CD4-positive, alpha-beta T cell (primary cell): Measurements from ENCODE around the gene CDH13. TPM values are rescaled to one million over a fixed set of nuclear protein-coding genes. Genes with fewer than 3 reads are reported as not detected.

Experiments used
- ATAC-seq: fragments of 200-7000 bp; cut with Tn5 transposase; one replicate; pipeline ENCODE4 v1.10.0; 2022; ENCODE audit warnings: mild to moderate bottlenecking; ENCODE audit not compliant: poor library complexity
- CTCF ChIA-PET: fragments of 350-600 bp; sonication (Branson Sonifier 250); formaldehyde crosslinking; loops from one replicate; lab custom pipeline; 2021; ENCODE audit warnings: antibody characterized with exemption, inconsistent platforms; lab: Charles Lee
- POLR2A ChIA-PET: fragments of 350-600 bp; sonication (Branson Sonifier 250); formaldehyde crosslinking; loops from one replicate; lab custom pipeline; 2021; ENCODE audit warnings: antibody characterized with exemption, inconsistent platforms; lab: Charles Lee
- DNase-seq, 14 experiments: peaks; one replicate each; pipeline ENCODE4 v3.0.0-alpha.2; 2013 to 2020; ENCODE audit warnings: mixed read lengths in 2 of 14
- H3K27ac ChIP-seq, 2 donors: one replicate each; pipeline versions ENCODE4 v1.5.1 to v1.7.0; 2013; ENCODE audit warnings: low read length in 2 of 2, low read depth in 1 of 2, mild to moderate bottlenecking in 1 of 2
- H3K27me3 ChIP-seq, 2 experiments: 1 replicate in 1 of 2; 2 replicates in 1 of 2; pipeline versions ENCODE4 v1.6.1 to v1.7.0; 2013; ENCODE audit warnings: low read length in 2 of 2, control low read depth in 1 of 2, mild to moderate bottlenecking in 1 of 2, moderate library complexity in 1 of 2; ENCODE audit not compliant: insufficient read depth in 2 of 2, control insufficient read depth in 1 of 2
- H3K36me3 ChIP-seq: one replicate; pipeline ENCODE4 v1.6.1; 2013; ENCODE audit warnings: low read length, control low read depth; ENCODE audit not compliant: insufficient read depth
- H3K4me1 ChIP-seq: one replicate; pipeline ENCODE4 v1.6.1; 2013; ENCODE audit warnings: low read length, control low read depth; ENCODE audit not compliant: insufficient read depth
- H3K4me3 ChIP-seq: one replicate; pipeline ENCODE4 v1.5.1; 2013; ENCODE audit warnings: mild to moderate bottlenecking, low read length, moderate library complexity
- H3K9me3 ChIP-seq, 2 experiments: 1 replicate in 1 of 2; 2 replicates in 1 of 2; pipeline versions ENCODE4 v1.6.1 to v1.7.0; 2013; ENCODE audit warnings: low read length in 2 of 2, mild to moderate bottlenecking in 2 of 2, control low read depth in 1 of 2, moderate library complexity in 1 of 2; ENCODE audit not compliant: control insufficient read depth in 1 of 2, insufficient read depth in 1 of 2
- H3K27ac Mint-ChIP-seq: one replicate; pipeline ENCODE4 v1.8.0; 2020; ENCODE audit warnings: mixed read lengths
- H3K27me3 Mint-ChIP-seq: one replicate; pipeline ENCODE4 v1.8.0; 2021; ENCODE audit warnings: mixed read lengths
- H3K36me3 Mint-ChIP-seq: one replicate; pipeline ENCODE4 v1.8.0; 2021; ENCODE audit warnings: low read depth, mixed read lengths
- H3K4me1 Mint-ChIP-seq: one replicate; pipeline ENCODE4 v1.8.0; 2021; ENCODE audit warnings: low read depth, mixed read lengths
- H3K4me3 Mint-ChIP-seq: one replicate; pipeline ENCODE4 v1.8.0; 2020; ENCODE audit warnings: mild to moderate bottlenecking, mixed read lengths
- H3K9me3 Mint-ChIP-seq: one replicate; pipeline ENCODE4 v1.8.0; 2020; ENCODE audit warnings: mixed read lengths
- intact Hi-C, 2 experiments: fragments of 100-400 bp; cut with DNase I in 1 of 2; cut with micrococcal nuclease in 1 of 2; formaldehyde crosslinking; loops; one replicate each; pipeline versions ENCODE4 v1.15.1 to v1.9.0; 2023 to 2025; cut with DNase I, micrococcal nuclease
- total RNA-seq, 174 experiments: library from RNA in 2 of 174; stranded (reverse) in 2 of 174; gene quantifications; one replicate each; pipeline ENCODE4 v1.2.3 and lab custom pipeline; 2021 to 2026
- TF ChIP-seq, protein P1 (sequence below): fragments of 200-600 bp; IDR thresholded peaks from one replicate; pipeline ENCODE4 v1.8.0; 2022; ENCODE audit warnings: antibody characterized with exemption, mild to moderate bottlenecking

Gene CDH13
- total RNA-seq, 2 experiments from 2014 or later, result not detected

GRCh38 chr16:83403761-83404160 lies 777.0 kb downstream of the CDH13 start:
- Mint-ChIP-seq H3K36me3 (no peaks in the 10 kb centered on the region), H3K9me3 (peaks cover 12% of the 10 kb centered on the region), H3K27ac (no peak overlapping the region), H3K4me1 (no peaks in the 10 kb centered on the region), H3K27me3 (no peaks in the 10 kb centered on the region), H3K4me3 (no peak overlapping the region)
- no peak for DNase-seq
- Histone ChIP-seq H3K9me3 (peaks cover 0 to 5% of the 10 kb centered on the region in 2 experiments), H3K27me3 (peaks cover 0 to 2% of the 10 kb centered on the region in 2 experiments), H3K4me3 (no peak overlapping the region), H3K27ac (no peak overlapping the region), H3K36me3 (no peaks in the 10 kb centered on the region), H3K4me1 (no peaks in the 10 kb centered on the region)
- no peak for ATAC-seq
- ChIA-PET POLR2A (no interaction called here), CTCF (no interaction called here)
- TF ChIP-seq, protein P1, sequence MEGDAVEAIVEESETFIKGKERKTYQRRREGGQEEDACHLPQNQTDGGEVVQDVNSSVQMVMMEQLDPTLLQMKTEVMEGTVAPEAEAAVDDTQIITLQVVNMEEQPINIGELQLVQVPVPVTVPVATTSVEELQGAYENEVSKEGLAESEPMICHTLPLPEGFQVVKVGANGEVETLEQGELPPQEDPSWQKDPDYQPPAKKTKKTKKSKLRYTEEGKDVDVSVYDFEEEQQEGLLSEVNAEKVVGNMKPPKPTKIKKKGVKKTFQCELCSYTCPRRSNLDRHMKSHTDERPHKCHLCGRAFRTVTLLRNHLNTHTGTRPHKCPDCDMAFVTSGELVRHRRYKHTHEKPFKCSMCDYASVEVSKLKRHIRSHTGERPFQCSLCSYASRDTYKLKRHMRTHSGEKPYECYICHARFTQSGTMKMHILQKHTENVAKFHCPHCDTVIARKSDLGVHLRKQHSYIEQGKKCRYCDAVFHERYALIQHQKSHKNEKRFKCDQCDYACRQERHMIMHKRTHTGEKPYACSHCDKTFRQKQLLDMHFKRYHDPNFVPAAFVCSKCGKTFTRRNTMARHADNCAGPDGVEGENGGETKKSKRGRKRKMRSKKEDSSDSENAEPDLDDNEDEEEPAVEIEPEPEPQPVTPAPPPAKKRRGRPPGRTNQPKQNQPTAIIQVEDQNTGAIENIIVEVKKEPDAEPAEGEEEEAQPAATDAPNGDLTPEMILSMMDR, result no peak
- intact Hi-C loops, result no loop called here

DNA sequence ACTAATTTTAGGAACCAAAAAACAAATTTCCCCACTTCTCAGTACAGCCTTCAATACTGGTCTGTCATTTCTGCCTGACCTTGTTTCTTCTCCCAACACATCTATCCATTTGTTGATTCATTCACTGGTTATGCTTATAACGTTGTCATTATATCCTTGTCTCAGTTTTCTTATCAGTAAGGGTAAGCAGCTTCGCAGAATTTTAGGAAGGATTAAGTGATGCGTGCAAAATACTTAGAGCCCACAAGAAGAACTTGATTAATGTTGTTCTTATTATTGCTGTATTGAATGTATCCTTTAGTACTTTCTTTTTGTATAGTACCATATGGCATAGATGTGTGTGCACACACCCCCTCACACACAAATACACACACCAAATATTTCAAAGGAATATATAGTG lies 777.5 kb downstream of the CDH13 start:
- Histone ChIP-seq H3K36me3 (no peaks in the 10 kb centered on the region), H3K4me1 (no peaks in the 10 kb centered on the region), H3K4me3 (no peak overlapping the region), H3K27ac (no peak overlapping the region), H3K27me3 (peaks cover 0 to 2% of the 10 kb centered on the region in 2 experiments), H3K9me3 (peaks cover 0 to 8% of the 10 kb centered on the region in 2 experiments)
- H3K9me3 Mint-ChIP-seq, result peaks cover 9% of the 10 kb centered on the region
- no peaks in the 10 kb centered on the region for H3K4me1 Mint-ChIP-seq
- H3K4me3 Mint-ChIP-seq, result no peak overlapping the region
- no peaks in the 10 kb centered on the region for H3K36me3 Mint-ChIP-seq
- H3K27me3 Mint-ChIP-seq, result no peaks in the 10 kb centered on the region
- DNase-seq (no peak), ATAC-seq (no peak)
- TF ChIP-seq, protein P1, result no peak
- H3K27ac Mint-ChIP-seq, result no peak overlapping the region
- ChIA-PET CTCF (no interaction called here), POLR2A (no interaction called here)
- intact Hi-C loops, result no loop called here

DNA sequence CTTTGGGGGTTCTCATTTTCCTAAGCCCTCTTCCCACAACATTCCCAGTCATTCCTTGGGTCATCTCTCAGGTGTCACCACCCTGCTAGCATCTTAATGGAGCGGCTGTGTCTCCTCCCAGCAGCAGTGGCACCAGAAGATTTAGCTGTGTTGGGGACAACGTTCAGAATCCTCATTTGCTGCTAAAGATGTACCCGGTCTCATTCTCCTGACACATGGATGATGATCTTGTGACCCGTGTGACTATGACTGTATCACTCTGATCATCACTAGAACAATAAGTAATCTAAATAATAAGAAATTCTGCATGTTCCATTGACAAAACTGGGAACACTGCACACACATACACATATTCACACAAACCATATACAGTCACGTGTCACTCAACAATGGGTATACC lies 781.2 kb downstream of the CDH13 start:
- ATAC-seq (no peak), DNase-seq (no peak)
- ChIA-PET POLR2A (no interaction called here), CTCF (no interaction called here)
- H3K4me3 ChIP-seq, result no peak overlapping the region
- H3K9me3 Mint-ChIP-seq, result no peaks in the 10 kb centered on the region
- no peak overlapping the region for H3K27ac Mint-ChIP-seq
- H3K36me3 Mint-ChIP-seq, result no peaks in the 10 kb centered on the region
- no peak overlapping the region for H3K4me3 Mint-ChIP-seq
- H3K27ac ChIP-seq, result no peak overlapping the region
- intact Hi-C loops, result no loop called here
- H3K27me3 ChIP-seq, result peaks cover 0 to 2% of the 10 kb centered on the region in 2 experiments
- no peaks in the 10 kb centered on the region for H3K4me1 ChIP-seq
- H3K4me1 Mint-ChIP-seq, result no peaks in the 10 kb centered on the region
- no peaks in the 10 kb centered on the region for H3K27me3 Mint-ChIP-seq
- no peaks in the 10 kb centered on the region for H3K36me3 ChIP-seq
- TF ChIP-seq, protein P1, result no peak
- peaks cover 0 to 4% of the 10 kb centered on the region in 2 experiments for H3K9me3 ChIP-seq
